NCI-H2227 treated with DMSO at 0.1 percent for 48 hours (cell line): ENCODE results near the gene MEAF6.

Experiments
- DNase-seq: peaks from one replicate; lab custom pipeline; 2025; lab: John Stamatoyannopoulos, UW

Gene MEAF6

GRCh38 chr1:37473431-37474045 lies 41.0 kb downstream of the MEAF6 start:
- DNase-seq: no peak

GRCh38 chr1:37472994-37473393 lies 41.6 kb downstream of the MEAF6 start:
- no peak for DNase-seq

GRCh38 chr1:37472281-37472680 lies 42.3 kb downstream of the MEAF6 start:
- DNase-seq: no peak

- DNase-seq: peak; percentile 25
Measured at GRCh38 chr1:37471345-37472231, 43.0 kb downstream of the MEAF6 start.

- no peak for DNase-seq
Measured at GRCh38 chr1:37469386-37469785, 45.2 kb downstream of the MEAF6 start.

- no peak for DNase-seq
Measured at GRCh38 chr1:37468037-37468436, 46.5 kb downstream of the MEAF6 start.

GRCh38 chr1:37465593-37466517 lies 48.7 kb downstream of the MEAF6 start:
- DNase-seq: no peak

GRCh38 chr1:37464443-37464842 lies 50.1 kb downstream of the MEAF6 start:
- no peak for DNase-seq

- DNase-seq: no peak
Measured at GRCh38 chr1:37461698-37462436, 52.7 kb downstream of the MEAF6 start.

GRCh38 chr1:37458551-37458950 lies 56.0 kb downstream of the MEAF6 start:
- no peak for DNase-seq

- DNase-seq: no peak
Measured at GRCh38 chr1:37456614-37457013, 58.0 kb downstream of the MEAF6 start.

GRCh38 chr1:37455516-37455915 lies 59.0 kb downstream of the MEAF6 start:
- DNase-seq: no peak

- no peak for DNase-seq
Measured at GRCh38 chr1:37453647-37454046, 60.9 kb downstream of the MEAF6 start.

- no peak for DNase-seq
Measured at GRCh38 chr1:37452416-37452815, 62.1 kb downstream of the MEAF6 start.

- no peak for DNase-seq
Measured at GRCh38 chr1:37449936-37450335, 64.6 kb downstream of the MEAF6 start.

- DNase-seq: no peak
Measured at GRCh38 chr1:37448691-37449417, 65.7 kb downstream of the MEAF6 start.

- no peak for DNase-seq
Measured at GRCh38 chr1:37448185-37448584, 66.4 kb downstream of the MEAF6 start.

- no peak for DNase-seq
Measured at GRCh38 chr1:37446874-37447273, 67.7 kb downstream of the MEAF6 start.

GRCh38 chr1:37442644-37443043 lies 71.9 kb downstream of the MEAF6 start:
- DNase-seq: no peak
